ENCODE data around the gene ALDH4A1.

DNA sequence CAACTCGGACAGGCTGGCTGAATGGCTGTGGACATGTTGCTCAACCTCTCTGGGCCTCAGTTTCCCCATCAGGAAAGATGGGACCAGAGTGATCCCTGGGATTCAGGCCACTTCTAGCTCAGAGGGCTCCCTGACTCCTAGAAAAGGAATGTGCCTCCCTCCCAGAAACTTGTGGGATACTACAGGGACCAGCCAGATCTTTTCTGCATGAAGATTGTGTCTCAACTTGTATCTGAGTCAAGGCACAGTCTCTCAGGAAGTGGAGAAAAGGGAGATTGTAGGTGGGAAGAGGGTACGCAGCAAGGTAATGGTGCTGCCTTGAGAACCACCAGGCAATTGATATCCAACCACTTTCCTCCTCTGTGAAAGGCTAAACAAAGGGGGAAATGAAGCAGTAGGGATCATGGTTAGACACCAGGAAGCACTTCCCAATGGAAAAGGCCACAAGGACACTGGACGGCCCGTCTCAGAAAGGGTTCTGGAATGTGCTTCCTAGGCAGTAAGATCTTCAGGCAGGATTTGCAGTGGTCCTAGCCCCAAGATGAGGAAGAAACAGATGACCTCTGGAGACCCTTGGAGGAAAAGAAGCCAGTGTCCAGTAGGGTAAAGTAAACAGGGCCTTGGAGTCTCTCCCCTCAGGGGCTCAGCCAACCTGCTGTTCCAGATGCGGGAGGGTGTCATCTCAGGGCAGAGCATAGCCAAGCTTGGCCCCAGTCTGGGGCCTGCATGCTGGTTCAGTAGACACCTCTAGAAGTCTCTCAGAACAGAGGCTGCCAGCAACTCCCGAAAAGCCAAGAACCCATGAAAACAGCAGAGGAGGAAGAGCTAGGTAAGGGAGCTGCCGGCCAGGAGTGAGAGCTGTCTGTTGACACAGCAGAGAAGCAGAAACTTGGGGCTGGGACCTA lies 37.3 kb upstream of the ALDH4A1 start:
- TF ChIP-seq, protein P1, sequence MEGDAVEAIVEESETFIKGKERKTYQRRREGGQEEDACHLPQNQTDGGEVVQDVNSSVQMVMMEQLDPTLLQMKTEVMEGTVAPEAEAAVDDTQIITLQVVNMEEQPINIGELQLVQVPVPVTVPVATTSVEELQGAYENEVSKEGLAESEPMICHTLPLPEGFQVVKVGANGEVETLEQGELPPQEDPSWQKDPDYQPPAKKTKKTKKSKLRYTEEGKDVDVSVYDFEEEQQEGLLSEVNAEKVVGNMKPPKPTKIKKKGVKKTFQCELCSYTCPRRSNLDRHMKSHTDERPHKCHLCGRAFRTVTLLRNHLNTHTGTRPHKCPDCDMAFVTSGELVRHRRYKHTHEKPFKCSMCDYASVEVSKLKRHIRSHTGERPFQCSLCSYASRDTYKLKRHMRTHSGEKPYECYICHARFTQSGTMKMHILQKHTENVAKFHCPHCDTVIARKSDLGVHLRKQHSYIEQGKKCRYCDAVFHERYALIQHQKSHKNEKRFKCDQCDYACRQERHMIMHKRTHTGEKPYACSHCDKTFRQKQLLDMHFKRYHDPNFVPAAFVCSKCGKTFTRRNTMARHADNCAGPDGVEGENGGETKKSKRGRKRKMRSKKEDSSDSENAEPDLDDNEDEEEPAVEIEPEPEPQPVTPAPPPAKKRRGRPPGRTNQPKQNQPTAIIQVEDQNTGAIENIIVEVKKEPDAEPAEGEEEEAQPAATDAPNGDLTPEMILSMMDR (IDR thresholded peaks at IDR 0.05): no peak
- TF ChIP-seq POLR2A (IDR thresholded peaks at IDR 0.05): no peak
